SK-N-MC (cell line): ENCODE data around the gene SLC22A9.
"Not testable (repeated sequence)": the region's sequence is repeated elsewhere in the genome, so short reads cannot be mapped to it uniquely, and the experiment has no call there.

Source experiments
- EZH2 ChIP-seq: fragments of 200-600 bp; sonication (generic); IDR thresholded peaks from one replicate; pipeline ENCODE4 v1.6.1; 2017; ENCODE audit warnings: antibody characterized with exemption
- POLR2AphosphoS5 ChIP-seq: IDR thresholded peaks from 2 replicates; pipeline ENCODE4 v1.6.1; 2012; ENCODE audit warnings: mild to moderate bottlenecking, low read depth, low read length, borderline replicate concordance

DNA sequence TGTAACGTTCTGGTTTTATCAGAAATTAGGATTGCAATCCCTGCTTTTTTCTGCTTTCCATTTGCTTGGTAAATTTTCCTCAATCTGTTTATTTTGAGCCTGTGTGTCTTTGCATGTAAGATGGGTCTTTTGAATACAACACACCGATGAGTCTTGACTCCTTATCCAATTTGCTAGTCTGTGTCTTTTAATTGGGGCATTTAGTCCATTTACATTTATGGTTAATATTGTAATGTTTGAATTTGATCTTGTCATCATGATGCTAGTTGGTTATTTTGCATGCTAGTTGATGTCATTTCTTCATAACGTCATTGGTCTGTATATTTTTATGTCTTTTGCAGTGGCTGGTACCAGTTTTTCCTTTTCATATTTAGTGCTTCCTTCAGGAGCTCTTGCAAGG, 34.5 kb upstream of the SLC22A9 start:
- not testable (repeated sequence) for TF ChIP-seq EZH2, POLR2AphosphoS5
